Measurements from ENCODE around the gene OR1F1. TPM values are rescaled to one million over a fixed set of nuclear protein-coding genes. Genes with fewer than 3 reads are reported as not detected.
"Not testable (repeated sequence)": the region's sequence is repeated elsewhere in the genome, so short reads cannot be mapped to it uniquely, and the experiment has no call there.

OR1F1 gene
- total RNA-seq, 1 experiment from 2014 or later = not detected

GRCh38 chr16:3198334-3199072, 10.5 kb downstream of the OR1F1 start:
- DNase-seq (ENCODE audit: low spot score) = no peak

- DNase-seq (ENCODE audit: low spot score) = no peak
Observed at GRCh38 chr16:3202903-3203539, 15.0 kb downstream of the OR1F1 start.

GRCh38 chr16:3205939-3206338, 17.9 kb downstream of the OR1F1 start:
- DNase-seq (ENCODE audit: low spot score) = not testable (repeated sequence)

DNA sequence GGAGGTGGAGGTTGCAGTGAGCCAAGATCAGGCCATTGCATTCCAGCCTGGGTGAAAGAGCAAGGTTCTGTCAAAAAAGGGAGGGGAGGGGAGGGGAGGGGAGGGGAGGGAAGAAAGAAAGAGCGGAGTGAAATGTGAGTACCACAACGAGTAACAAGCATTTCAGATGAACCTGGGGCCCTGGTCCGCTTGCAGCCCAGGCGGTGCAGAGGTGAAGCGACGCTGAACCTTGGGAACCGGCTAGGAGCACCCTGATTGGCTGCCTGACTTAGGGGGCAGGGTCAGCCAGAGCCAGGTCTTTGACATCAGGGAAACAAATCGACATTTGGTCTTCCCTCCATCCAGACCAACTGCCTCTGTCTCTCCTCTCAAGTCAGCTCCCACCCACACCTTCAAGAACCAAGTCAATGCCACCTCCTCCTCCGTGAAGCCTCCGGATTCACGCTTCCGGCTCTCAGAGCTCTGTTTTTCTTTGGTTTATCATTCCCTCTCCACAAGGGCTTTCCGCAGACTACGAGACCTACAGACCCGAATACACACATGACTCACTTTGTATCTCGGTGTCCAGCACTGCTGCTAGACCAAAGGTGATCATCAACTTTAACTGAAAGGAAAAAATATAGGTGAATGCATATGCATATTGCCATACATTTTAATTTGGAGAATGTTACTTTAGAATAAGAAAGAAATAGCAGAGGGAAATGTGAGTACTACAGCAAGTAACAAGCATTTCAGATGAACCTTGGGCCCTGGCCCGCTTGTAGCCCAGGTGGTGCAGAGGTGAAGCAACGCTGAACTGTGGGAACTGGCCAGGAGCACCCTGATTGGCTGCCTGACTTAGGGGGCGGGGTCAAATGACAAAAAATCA, 19.3 kb downstream of the OR1F1 start:
- no peak for DNase-seq (ENCODE audit: low spot score)

GRCh38 chr16:3212006-3212405, 24.0 kb downstream of the OR1F1 start:
- no peak for DNase-seq (ENCODE audit: low spot score)

DNA sequence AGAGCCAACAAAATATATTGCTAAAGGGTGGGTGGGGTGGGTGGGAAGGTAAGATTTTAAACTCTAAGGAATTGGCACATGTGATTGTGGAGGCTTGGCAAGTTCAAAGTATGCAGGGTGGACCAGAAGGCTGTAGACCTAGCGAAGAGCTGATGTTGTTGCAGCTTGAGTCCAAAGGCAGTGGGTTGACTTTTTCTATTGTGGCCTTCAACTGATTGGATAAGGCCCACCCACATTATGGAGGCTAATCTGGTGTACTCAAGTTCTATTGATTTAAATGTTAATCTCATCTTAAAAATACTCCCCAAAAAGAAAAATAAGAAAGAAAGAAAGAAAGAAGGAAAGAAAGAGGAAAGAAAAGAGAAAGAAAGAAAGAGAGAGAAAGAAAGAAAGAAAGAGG, 24.6 kb downstream of the OR1F1 start:
- DNase-seq (ENCODE audit: low spot score) = no peak

DNA sequence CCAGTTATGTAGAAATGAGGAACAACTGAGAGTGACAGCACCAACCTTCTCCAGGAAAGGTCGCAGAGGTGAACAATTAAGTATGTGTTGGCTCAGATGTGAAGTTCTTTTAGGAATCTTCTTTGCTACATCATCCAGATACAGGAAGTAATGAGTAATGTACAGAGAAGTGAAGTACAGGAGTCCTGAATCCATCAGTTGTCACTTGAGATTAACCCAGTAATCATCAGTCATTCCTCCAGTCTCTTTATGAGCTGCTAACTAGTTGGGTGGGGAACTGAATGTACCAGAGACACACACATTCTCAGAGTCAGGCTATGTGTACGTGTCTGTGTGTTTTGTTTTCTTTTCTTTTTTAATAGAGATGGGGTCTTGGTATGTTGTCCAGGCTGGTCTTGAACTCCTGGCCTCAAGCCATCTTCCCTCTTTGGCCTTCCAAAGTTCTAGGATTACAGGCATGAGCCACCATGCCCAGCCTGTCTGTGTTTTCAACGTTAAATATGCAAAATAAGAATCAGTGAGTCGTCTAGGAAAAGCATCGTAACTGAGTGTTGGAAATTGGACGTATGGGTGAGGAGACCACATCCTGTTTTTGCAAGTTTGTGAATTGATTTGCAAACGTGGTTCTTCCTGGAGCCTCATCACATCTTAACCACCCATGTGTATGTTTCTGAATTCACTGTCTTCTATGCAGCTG, 27.0 kb downstream of the OR1F1 start:
- no peak for DNase-seq (ENCODE audit: low spot score)

DNA sequence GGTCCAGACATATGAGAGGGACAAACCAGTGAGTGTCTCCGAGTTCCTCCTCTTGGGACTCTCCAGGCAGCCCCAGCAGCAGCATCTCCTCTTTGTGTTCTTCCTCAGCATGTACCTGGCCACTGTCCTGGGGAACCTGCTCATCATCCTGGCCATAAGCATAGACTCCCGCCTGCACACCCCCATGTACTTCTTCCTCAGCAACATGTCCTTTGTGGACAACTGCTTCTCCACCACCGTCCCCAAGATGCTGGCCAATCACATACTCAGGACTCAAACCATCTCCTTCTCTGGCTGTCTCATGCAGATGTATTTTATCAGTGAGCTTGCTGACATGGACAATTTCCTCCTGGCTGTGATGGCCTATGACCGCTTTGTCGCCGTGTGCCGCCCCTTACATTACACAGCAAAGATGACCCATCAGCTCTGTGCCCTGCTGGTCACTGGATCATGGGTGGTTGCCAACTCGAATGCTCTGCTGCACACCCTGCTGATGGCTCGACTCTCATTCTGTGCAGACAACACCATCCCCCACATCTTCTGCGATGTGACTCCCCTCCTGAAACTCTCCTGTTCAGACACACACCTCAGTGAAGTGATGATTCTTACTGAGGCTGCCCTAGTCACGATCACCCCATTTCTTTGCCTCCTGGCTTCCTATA, 27.7 kb downstream of the OR1F1 start:
- DNase-seq (ENCODE audit: low spot score) = no peak

DNA sequence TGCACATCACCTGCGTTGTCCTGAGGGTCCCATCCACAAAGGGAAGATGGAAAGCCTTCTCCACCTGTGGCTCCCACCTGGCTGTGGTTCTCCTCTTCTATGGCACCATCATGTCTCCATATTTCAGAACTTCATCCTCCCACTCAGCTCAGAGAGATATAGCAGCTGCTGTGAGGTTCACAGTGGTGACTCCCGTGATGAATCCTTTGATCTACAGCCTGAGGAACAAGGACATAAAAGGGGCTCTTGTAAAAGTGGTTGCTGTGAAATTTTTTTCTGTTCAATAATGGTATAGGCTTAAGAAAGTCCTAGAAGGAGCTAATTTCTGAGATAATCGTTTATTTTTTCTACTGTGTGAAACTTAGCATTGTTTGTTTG, 28.2 kb downstream of the OR1F1 start:
- no peak for DNase-seq (ENCODE audit: low spot score)

GRCh38 chr16:3220839-3221238, 32.8 kb downstream of the OR1F1 start:
- DNase-seq (ENCODE audit: low spot score) = no peak

GRCh38 chr16:3223913-3224515, 36.0 kb downstream of the OR1F1 start:
- DNase-seq (ENCODE audit: low spot score) = peak; percentile 18

- no peak for DNase-seq (ENCODE audit: low spot score)
Observed at GRCh38 chr16:3234543-3234856, 46.5 kb downstream of the OR1F1 start.

DNA sequence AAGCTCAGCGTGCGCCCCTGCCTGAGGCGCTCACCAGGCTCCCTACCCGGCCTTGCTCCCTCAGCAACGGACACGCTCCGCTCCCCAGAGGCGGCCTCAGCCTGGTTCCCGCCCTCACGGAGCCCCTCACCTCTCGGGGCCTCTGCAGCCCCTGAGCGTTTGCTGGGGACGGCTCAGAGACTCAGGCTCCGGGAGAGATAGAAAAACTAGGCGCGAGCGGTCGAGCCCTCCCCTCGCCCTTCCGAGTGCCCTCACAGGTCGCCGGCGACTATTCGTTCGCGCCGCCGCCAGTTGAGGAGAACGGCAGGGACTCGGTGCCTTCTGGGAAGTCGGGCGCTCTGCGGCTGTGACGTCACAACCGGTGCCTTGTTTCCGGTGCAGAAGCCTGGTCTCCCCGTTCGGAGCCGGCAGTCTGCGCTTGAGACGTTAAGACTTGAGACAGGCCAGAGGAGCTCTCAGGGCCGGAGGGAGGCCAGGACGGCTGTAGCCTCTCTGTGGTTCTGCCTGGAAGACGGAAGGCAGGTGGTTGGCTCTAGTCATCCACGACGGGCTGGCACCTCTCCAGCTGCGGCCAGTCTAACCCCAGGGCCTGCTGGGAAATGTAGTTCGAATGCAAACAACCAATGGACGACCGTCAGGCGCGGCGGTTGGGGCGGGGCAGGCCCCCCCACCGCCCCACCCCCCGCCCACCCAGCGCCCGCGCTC, 47.0 kb downstream of the OR1F1 start, which contains the start of gene ZNF200:
Gene ZNF200 (minus strand): TSS at position 302 of the 705 bp plus-strand sequence. CDS start 1,403 bp downstream, outside the sequence.
- peak; percentile 94 for DNase-seq (ENCODE audit: low spot score)

GRCh38 chr16:3235856-3236669, 48.1 kb downstream of the OR1F1 start:
- no peak for DNase-seq (ENCODE audit: low spot score)

- no peak for DNase-seq (ENCODE audit: low spot score)
Observed at GRCh38 chr16:3241761-3242160, 53.8 kb downstream of the OR1F1 start.

DNA sequence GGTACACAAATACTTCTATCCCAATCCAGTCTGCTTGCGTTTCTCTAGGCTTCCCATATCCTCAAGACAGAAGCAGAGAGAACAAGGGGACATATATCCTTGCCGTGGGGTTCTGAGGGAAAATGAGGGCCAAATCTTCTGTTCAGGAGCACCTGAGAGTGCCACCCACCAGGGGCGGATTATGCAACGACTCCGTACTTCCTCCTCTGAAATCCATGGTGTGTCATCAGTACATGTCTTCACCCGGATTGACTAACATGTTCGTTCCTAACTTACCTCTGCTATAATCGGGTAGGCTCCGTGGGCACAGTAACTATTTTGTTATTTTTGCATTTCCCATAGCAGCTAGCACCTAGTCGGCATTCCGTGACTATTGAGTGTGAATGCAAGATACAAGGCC, 54.7 kb downstream of the OR1F1 start:
- no peak for DNase-seq (ENCODE audit: low spot score)

GRCh38 chr16:3243882-3244281, 55.9 kb downstream of the OR1F1 start:
- DNase-seq (ENCODE audit: low spot score) = no peak

DNA sequence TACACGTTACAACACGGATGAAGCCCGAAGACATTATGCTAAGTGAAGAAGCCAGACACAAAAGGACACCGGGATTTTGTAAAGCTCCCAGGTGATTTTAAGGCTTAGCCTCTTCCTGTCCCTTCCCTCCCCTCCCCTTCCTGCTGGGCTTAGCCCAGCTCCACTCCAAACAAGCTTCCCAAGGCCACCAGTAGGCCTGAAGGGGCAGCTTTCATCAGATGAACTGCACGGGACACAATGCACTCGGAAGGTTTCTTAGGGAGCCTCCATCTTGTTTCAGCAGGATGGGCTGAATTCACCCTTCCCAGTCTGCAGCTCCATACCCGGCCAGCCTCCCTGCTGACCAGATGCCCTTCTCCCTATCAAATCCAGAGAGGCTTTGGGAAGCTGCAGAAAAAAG, 58.0 kb downstream of the OR1F1 start:
- no peak for DNase-seq (ENCODE audit: low spot score)

DNA sequence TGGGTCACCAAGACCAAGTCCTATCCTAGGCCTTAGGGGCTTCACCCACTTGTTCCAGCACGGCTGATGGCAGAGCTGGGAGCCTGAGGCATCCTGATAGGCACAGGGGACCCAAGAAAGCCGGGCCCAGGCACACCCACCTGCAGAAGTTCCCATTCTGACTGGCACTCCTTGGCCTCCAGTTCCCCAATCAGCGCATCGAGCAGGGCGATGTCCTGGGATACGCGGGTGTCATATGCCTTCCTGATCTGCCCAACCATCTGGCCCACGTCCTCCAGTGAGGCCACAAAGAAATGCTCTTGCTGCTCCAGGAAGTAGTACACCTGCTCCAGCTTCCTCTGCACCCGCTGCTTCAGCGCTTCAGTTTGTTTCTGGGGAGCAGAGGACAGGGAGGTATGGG, 58.9 kb downstream of the OR1F1 start:
- DNase-seq (ENCODE audit: low spot score) = no peak

- DNase-seq (ENCODE audit: low spot score) = no peak
Observed at GRCh38 chr16:3248596-3248995, 60.6 kb downstream of the OR1F1 start.
